GM06990 (cell line): Measurements from ENCODE around the gene FDX1.

Experiments used
- DNase-seq: peaks from one replicate; pipeline ENCODE4 v3.0.0-alpha.2; 2011; ENCODE audit not compliant: insufficient read length; ENCODE audit errors: extremely low read depth
- H3K27me3 ChIP-seq: replicated peaks from 2 replicates; pipeline ENCODE4 v1.6.0; 2011; ENCODE audit warnings: low read length; ENCODE audit not compliant: control insufficient read depth, insufficient read depth
- H3K36me3 ChIP-seq: 2 replicates; pipeline ENCODE4 v1.5.1; 2011; ENCODE audit warnings: low read length; ENCODE audit not compliant: control insufficient read depth, insufficient read depth
- H3K4me3 ChIP-seq: replicated peaks from 2 replicates; pipeline ENCODE4 v1.5.1; 2011; ENCODE audit warnings: low read depth, mild to moderate bottlenecking, control low read depth, low read length
- TF ChIP-seq, protein P1 (sequence below): IDR thresholded peaks from 2 replicates; pipeline ENCODE4 v1.5.1; 2011; ENCODE audit warnings: low read length, control low read depth, mild to moderate bottlenecking, inconsistent platforms; ENCODE audit not compliant: insufficient read depth, poor library complexity, severe bottlenecking

The FDX1 gene

DNA sequence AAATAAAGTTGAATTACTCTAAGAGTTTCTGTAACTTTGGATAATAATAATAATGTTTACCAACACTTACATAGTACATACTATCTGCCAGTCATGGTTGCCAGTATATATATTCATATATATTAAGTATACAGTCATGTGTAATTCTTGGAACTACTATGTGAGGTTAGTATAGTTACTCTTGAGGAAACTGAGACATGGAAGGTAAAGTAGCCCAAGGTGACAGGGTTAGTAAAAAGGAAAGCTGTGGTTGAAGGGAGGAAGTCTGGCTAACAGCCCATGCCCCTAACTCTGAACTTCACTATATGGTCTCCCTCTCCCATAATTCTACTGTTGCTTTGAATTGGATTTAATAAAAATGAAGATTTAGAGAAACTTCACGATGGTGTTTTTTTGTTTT, 24.9 kb downstream of the FDX1 start:
- TF ChIP-seq, protein P1, sequence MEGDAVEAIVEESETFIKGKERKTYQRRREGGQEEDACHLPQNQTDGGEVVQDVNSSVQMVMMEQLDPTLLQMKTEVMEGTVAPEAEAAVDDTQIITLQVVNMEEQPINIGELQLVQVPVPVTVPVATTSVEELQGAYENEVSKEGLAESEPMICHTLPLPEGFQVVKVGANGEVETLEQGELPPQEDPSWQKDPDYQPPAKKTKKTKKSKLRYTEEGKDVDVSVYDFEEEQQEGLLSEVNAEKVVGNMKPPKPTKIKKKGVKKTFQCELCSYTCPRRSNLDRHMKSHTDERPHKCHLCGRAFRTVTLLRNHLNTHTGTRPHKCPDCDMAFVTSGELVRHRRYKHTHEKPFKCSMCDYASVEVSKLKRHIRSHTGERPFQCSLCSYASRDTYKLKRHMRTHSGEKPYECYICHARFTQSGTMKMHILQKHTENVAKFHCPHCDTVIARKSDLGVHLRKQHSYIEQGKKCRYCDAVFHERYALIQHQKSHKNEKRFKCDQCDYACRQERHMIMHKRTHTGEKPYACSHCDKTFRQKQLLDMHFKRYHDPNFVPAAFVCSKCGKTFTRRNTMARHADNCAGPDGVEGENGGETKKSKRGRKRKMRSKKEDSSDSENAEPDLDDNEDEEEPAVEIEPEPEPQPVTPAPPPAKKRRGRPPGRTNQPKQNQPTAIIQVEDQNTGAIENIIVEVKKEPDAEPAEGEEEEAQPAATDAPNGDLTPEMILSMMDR = no peak
- H3K27me3 ChIP-seq = no peaks in the 10 kb centered on the region
- no peak overlapping the region for H3K4me3 ChIP-seq
- DNase-seq = no peak
- no peaks in the 10 kb centered on the region; the same call in 1 of the 2 replicates for H3K36me3 ChIP-seq

DNA sequence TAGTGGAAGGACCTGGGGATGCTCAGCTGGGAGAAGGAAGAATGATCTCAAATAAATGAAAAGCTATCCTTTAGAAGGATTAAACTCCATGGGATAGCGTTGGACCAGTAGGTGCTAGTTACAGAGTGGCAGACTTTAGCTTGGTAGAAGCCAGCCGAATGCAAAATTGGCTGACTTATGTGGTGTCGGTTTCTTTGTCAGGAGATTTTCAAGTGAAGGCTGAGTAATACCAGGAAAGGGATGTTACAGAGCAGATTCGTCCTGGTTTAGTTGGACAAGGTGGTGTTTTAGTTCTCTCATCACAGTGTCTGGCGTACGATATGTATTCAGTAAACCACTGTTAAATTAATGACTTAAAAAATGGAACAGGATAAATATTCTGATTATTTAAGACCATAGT, 26.0 kb downstream of the FDX1 start:
- TF ChIP-seq, protein P1 = no peak
- no peak for DNase-seq
- Histone ChIP-seq H3K4me3 (no peak overlapping the region), H3K27me3 (no peaks in the 10 kb centered on the region), H3K36me3 (no peaks in the 10 kb centered on the region)

DNA sequence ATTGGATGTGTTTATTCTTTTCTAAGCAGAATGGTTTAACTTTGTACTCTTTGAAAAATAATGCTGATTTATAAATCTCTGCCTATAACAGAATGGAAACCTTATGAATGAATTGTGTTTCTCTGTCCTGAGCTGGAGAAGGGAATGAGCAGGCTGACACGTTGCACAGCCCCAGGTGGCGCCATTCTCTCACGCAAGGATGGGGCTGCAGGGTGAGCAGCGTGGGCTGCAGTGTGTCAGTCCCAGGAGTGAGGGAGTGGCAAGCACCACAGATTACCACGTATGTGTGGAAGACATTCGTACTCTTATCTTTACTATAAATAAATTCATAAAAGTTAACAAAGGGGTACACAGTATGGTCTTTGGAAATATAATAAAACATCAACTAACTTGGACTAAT, 33.4 kb downstream of the FDX1 start:
- Histone ChIP-seq H3K27me3 (no peaks in the 10 kb centered on the region), H3K4me3 (no peak overlapping the region), H3K36me3 (no peaks in the 10 kb centered on the region)
- DNase-seq = no peak
- TF ChIP-seq, protein P1 = peak; percentile 53

DNA sequence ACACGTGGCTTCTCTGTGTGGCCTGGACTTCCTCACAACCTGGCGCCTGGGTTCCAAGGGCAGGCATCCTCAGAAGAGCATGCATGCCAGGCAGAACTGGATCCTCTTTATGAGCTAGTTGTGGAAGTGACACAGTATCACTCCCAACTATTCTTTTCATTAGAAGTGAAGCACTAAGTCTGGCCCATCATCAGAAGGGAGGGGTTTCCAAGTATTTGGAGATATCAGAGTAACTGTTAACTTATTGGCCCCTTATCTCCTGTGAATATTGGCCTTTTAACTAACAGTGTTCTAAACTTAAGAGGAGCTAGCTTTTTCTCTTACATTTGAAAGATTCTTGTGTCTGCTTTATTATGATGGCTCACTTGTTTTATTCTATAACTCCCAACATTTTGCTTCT, 35.5 kb downstream of the FDX1 start:
- Histone ChIP-seq H3K4me3 (no peak overlapping the region), H3K36me3 (no peaks in the 10 kb centered on the region), H3K27me3 (no peaks in the 10 kb centered on the region)
- no peak for DNase-seq
- TF ChIP-seq, protein P1 = no peak

DNA sequence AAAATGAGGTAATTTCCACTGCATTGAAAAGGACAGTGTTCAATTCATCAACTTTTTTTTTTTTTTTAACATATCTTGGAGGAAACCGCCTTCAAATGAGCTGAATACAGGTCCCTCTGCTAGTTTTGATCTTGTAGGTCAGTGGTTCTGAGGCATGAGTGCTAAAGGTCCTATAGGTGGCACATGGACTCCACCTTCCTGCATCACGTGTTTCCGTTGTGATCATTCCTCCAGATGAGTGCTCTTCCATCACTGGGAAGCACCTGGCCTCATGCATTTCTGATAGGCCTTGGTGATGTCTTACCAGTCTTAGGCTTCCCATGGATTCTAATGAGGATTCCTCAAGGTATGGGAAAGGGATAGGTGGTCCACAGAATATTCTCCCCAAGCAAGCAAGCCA, 37.8 kb downstream of the FDX1 start:
- Histone ChIP-seq H3K4me3 (no peak overlapping the region), H3K27me3 (no peaks in the 10 kb centered on the region), H3K36me3 (no peaks in the 10 kb centered on the region)
- no peak for DNase-seq
- TF ChIP-seq, protein P1 = no peak

DNA sequence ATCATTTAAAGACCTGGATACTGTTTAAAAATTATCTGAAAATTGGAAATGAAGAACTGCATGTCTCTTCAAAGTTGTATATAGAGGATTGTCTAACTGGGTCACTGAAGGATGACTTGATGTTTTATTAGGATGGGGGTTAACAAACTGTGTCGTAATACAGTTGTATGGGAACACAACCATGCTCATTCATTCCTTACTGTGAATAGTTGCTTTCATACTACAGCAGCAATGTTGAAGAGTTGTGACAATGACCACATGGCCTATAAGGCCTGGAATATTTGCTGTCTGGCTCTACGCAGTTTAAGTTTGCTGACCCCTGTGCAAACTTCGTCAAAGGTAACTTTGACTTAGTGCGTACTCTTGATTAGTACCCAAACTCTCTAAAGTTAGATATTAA, 38.4 kb downstream of the FDX1 start:
- no peak for DNase-seq
- Histone ChIP-seq H3K4me3 (no peak overlapping the region), H3K27me3 (no peaks in the 10 kb centered on the region), H3K36me3 (no peaks in the 10 kb centered on the region)
- TF ChIP-seq, protein P1 = no peak
